Kidney tubule cell (primary cell): ENCODE measurements around the gene ASXL1.
A peak's percentile ranks its signal among the peaks of the same experiment; 100 is the strongest.

Experiments used
- DNase-seq: peaks from one replicate; pipeline ENCODE4 v3.0.0-alpha.2; 2018; ENCODE audit warnings: low spot score

The ASXL1 gene

DNA sequence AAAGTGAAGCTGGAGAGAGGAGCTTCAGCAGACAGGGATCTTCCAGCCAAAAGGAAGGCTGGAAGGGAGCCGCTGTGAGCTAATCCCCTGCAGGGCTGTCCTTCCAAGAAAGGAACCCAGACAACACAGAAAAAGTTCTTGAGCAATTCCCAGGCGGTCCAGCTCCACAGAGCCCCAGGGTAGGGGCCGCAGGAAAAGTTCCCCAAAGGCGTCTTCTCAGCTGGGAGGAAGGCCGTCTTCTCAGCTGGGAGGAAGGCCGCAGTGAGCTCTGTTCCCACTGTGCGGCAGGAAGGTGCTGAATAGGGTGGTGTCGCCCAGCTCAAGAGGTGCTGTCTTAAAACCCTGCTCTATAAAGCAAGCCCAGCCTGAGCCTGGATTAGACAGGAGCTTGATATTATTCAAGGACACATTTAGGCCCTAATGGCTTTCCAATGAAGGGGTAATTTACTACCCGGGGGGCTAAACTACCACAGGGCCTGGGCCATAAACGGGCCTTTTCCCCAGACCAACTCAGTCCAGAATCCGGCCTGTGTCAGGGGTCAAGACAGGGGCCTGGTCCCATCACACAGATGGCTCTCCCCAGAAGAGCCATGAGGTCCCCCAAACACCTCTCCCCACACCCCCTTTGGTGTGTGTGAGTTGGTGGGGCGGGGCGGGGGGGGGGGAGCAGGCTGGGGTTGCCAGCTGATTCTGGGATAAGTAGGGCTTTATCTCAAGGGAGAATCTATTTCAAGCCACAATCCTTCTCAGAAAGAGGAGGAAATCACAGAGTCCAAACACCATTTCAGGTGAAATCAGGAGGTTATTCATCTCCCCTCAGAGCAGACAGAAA, 123.4 kb downstream of the ASXL1 start:
- no peak for DNase-seq

DNA sequence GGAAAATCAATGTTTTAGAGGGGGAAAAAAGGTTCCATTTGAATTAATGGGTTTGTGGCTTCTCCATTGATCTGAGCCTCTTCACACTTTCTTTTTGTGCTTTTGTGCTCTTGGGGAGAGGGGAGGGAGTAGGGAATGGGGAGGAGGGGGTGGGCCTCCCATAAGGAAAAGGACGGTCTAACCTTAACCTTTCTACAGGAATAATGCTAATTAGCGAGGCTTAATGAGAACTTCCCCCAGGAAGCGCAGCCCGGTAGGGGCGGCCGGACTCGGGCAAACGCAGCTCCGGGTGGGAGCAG, 124.0 kb downstream of the ASXL1 start:
- DNase-seq: no peak

DNA sequence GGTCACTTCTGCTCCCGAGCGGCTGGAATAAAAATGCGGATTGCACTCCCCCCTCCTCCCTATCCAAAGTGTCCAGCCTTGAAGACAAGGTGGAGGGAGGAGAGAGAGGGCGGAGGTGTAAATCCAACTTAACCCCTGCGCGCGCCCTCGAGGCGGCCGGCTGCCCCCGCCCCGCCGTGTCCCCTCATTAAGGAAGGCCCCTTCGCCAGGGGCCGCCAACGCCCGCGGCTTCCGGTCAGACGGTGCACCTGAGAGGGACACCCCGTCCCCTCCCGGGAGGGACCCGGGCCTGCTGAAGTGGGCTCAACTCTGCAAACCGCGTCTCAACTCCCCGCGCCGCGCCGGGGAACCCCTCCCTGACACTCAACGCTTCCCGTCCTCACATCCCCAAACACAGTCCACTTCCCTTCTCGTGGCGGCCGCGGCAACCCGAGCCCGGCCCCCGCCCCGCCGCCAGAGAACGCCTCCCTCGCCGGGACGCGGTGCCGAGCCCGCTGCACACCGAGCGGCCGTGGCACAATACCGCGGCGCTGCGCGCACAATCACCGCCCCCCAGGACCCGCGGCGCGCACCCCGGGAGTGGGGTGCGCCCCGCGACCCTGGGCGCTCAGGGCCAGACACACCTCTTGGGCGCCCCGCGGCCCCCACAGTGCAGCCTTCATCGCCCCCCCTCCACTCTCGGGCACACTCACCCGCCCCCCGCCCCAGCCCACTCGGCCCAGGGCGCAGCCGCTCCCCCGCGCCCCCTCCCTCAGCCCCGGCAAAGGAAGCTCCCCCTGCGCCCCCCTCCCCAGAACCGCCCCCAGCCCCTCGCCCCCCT, 124.5 kb downstream of the ASXL1 start:
- DNase-seq: peak; percentile 29

DNA sequence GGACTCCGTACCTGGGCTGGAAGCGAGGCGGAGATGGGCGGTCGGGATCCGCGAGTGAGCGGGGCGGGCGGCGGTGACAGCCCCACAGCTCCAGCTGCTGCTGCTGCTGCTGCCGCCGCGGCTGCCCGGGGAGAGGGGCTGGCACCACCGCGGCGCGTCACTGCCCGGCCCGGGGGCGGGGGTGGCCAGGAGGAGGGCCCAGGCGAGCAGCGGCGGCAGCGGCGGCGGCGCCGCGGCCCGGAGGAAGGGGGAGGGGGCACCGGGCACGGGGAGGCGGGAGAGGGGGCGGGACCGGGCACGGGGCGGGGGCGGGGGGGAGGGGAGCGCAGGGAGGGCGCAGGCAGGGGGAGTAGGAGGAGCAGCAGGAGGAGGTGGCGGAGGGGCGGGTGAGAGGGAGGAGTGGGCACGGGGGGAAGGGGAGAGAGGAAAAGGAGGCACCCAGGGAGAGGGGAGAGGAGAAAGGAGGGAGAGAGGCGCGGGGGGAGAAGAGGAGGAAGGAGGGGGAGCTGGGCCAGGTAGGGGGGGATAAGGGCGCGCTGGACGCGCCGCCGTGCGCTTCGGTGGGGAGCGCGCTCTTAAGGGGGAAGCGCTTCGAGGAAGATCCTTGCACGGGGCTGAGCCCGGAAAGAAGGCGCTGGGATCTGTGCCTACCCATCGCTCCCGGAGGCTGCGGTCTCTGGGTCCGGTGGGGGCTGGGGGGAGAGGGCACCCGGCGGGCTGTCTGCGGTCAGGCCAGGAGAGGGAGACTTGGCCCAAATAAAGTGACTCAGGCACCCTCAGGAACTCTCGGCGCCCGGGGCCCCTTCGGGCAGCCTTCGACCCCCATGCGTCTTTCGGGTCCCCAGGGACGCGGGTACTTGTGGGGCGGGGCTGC, 125.5 kb downstream of the ASXL1 start:
- peak; percentile 88 for DNase-seq

DNA sequence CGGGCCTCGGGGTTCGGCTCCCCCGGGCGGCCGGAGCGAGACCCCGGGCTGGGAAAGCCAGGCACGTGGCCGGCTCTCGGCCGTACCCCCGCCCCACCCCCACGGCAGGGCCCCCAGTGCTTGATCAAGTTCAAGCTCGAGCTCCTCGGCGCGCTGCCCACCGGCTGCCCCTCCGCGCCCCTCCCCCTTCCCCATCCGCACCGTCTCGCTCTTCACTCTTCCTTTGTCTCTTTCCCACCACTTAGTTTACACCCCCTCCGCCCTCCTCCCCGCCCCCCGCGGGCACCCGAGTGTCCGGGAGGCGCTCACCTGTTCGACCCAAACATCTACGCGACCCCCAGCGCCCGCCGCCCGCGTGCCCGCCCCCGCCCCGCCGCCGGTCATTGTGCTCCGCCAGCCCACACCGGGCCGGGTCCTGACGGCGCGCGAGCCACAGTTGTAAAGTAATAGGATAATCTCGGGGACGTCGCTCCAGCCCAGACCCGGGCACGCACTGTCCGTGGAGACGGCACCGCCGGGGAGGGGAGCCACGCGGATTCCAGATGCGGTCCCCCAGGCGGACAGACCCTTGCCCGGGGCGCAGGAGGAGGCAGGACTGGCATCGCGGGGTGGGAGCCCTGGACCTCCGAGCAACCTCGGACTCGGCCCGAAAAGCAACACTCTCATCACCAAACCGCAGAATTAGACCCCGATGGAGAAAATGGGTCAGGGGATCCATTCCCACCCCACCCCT, 126.3 kb downstream of the ASXL1 start:
- DNase-seq: no peak

DNA sequence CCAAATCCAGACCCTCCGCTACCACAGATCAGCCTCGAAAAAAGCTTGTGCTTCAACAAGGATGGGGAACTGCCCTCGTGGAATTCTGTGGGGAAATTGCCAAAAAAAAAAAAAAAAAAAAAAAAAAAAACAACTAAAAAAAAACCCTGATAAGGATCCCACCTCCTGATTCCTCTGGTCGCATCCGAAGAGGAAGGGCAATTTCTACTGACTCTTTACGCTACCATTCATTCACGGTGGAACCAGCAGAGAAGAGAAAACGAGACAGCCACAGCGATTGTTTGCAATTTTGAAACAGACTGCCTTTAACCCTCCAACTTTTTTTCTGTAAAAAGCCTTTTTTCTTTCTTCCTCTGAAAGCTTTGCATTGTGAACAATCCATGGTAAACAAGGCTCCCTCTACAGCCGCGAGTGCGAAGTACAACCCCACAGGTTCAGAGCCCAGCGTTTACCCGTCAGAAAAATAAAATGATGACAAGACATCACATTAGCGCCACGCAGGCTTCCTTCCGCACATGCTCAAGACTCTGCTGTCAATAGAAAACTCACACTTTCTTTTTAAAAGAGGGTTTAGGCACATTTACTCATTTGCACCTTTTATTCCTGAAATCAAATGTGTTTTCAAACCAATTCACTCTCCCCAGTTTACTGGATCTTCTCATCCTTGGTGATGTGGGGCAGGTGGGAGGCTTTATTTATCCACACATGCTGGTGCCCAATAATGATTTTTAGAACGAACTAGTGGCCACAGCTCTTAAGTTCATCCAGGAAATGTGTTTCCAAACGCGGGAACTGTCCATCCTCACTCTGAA, 127.0 kb downstream of the ASXL1 start:
- DNase-seq: peak; percentile 77

DNA sequence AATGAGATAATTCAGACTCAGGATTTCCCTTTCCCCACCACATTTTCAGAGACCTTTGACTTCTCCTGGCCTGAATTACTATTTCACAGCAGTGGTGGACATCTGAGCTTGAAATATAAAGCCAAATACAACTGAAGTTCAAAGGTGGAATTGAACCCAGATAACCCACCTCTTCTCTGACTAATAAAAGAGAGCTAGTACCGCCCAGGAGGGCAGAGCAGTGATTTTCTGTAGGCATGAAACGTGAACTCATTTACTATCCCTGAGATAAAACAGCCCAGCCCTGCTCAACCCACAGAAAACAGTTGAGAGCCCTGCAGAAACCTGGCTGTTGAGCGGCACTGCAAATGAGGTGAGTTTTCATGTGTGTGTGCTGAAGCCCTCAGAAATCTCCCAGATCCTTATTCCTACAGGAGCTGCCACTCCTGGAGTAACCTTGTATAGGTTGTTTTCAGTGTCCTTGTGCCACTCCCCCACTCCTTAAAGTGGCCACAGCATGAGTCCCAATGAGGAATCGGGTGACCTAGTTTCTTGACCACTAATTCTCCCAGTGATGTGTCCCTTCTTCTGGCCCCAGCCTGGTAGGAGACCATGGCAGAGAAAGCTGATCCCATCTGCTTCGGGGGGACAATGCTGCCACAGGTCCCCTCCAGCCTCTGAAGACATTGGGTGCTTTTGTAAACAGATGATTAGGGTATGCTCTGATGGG, 127.8 kb downstream of the ASXL1 start:
- no peak for DNase-seq

DNA sequence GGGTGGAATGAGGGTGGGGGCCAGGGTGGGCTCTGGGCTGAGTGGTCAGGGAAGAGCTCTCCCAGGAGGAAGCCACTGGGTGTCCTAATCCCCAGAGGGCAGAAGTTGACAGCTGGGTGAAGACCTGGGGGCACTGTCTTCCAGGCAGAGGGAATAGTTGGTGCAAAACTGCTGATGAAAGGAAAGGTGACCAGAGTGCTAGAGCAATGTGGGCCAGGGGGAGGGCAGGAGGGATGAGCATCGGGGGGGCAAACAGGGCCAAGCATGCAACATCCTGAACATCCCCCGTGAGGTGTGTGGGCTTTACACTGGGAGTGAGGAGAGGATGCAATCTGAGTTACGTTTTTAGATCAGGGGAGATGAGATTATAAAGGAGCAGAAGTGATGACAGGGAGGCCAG, 129.2 kb downstream of the ASXL1 start:
- no peak for DNase-seq

DNA sequence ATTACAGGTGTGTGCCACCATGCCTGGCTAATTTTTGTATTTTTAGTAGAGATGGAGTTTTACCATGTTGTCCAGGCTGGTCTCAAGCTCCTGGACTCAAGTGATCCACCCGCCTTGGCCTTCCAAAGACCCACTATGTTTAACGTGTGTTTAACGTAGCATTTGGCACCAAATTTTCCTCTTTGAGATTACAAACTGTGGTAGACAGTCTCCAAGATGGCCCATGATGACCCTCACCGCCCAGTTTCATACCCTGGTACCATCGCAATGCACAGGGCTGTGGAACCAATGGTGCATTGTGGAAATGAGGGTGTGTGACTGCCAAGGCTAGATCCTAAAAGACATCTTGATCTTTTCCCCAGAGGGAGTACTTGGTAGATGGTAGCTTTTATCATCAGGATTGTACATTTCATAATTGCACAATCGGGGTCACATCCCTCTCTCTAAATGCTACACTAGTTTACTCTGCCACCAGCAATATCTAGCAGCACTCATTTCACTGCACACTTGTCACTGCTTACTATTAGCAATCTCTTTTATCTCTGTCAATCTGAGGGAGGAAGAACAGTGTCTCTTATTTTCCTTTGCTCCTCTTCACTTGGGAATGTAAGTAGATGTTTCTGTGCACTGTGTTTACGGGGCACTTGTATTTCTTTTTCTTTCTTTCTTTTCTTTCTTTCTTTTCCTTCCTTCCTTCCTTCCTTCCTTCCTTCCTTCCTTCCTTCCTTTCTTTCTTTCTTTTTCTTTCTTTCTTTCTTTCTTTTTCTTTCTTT, 130.1 kb downstream of the ASXL1 start:
- no peak for DNase-seq
